GM19455 (cell line): ENCODE data around the gene TMEM132E.

Source experiments
- ATAC-seq: cut with Tn5 transposase; IDR thresholded peaks from one replicate; pipeline ENCODE4 v1.9.1; 2021; ENCODE audit not compliant: unreplicated experiment

TMEM132E gene

DNA sequence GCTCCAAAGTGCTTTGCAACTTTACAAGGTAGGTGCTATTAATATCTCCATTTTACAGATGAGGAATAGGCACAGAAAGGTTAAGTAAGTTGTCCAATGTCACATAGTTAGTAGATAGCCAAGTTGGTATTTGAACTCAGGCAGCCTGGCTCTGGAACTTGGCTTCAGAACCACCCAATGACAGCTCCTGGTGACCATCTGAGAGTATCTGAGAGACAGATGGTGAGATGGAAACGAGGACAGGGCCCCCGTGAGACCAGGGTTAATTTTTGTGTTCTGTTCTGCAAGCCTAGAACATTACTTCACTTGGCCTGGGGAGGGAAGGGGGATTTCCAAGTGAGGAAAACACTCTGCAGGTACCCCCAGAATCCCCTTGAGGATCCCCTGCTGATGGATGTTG is 9.8 kb upstream of the TMEM132E start:
- ATAC-seq = no peak

DNA sequence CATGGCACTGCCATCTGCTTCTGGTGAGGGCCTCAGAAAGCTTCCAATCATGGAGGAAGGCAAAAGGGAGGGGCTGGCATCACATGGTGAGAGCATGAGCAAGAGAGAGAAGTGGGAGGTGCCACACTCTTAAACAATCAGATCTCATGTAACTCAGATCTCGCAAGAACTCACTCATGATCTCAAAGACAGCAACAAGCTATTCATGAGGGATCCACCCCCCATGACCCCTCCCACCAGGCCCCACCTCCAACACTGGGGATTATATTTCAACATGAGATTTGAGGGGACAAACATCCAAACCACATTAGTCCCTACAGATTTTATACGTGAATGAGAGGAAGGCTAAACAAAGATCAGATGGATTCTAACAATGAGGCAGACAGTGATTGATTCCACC is 8.9 kb upstream of the TMEM132E start:
- no peak for ATAC-seq

GRCh38 chr17:34571428-34572130 is 7.8 kb upstream of the TMEM132E start:
- no peak for ATAC-seq

DNA sequence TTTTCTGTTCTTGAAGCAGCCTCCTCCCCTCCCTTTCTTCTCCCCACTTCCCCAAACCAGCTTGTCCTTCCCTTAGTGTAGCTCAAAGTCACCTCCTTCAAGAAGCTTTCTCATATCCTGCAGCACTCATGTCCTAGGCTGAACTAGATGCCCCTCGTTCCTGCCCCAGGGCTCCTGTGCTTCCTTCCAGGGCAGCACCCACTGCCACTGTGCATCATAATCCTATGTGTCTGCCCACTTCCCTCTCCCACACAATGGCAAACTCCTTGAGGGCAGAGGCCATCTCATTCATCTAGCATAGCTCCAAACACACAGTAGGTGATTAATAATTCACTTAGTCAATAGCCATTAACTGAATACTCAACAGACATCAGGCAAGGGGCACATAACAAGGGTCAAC is 6.9 kb upstream of the TMEM132E start:
- ATAC-seq = no peak

DNA sequence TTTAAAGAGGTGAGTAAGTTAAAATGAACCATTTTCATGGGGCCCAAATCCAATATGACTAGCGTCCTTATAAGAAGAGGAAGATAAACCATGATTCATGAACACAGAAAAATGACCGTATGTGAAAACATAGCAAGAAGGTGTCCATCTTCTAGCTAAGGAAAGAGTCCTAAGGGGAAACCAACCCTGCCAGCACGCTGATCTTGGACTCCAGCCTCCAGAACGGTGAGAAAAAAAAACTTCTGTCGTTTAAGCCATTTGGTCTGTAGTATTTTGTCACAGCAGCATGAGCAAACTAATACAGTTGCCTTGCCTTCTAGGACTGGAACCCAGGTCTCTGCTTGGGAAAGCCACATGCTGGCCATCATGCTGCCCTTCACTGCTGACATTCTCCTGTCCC is 4.2 kb upstream of the TMEM132E start:
- ATAC-seq = no peak

DNA sequence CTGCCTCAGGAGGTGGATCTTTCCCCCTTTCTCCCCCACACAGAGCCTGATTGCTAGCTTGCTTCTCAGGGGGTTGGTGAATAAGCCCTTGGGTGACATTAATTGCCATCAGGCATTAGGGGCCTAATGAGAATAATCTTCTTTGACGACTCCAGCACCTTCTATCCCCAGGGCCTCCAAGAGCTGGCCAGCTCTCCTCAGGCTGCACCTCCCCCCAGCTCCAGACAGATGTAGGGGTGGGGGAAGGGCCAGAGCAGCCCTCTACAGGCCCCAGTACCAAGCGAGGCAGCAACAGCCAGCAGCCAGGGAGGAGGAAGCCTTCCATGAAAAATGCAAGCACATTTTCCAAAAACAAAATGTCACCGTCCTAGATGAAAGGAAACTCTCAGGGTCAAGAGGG is 1.4 kb upstream of the TMEM132E start:
- ATAC-seq = no peak

GRCh38 chr17:34578656-34579016 is 746 bp upstream of the TMEM132E start:
- ATAC-seq = no peak

DNA sequence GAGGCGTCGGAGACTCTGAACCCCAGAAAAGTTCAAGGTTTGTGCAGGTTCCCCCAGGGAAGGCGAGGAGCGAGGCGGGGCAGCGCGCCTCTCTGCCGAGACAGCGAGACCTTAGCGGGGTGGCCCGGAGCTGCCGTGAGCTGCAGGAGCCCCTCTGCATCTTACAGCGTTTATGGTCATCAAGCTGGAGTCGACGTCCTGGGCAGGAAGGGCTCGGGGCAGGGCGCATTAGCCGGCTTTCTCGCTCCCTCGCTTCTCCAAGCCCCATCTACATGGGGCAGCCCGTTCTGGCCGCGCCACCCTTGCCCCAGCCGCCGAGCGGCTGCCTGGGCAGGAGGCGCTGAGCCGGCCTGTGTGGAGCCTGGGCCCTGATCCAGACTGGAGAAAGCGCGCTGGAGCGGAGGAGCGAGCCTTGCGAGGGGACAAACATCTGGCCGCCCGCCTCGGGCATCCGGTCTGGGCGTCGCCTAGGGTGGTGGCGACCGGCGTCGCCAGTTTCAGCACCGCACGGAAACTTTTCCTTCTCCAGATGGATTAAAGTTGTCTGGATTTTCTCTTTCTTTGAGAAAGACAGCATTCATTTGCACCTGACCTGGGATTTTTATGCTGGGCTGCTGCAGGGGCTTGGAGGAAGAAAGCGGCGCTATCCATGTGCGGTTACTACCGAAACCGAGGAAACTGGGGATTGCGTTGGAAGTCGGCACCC is 750 bp downstream of the TMEM132E start:
- ATAC-seq = no peak

DNA sequence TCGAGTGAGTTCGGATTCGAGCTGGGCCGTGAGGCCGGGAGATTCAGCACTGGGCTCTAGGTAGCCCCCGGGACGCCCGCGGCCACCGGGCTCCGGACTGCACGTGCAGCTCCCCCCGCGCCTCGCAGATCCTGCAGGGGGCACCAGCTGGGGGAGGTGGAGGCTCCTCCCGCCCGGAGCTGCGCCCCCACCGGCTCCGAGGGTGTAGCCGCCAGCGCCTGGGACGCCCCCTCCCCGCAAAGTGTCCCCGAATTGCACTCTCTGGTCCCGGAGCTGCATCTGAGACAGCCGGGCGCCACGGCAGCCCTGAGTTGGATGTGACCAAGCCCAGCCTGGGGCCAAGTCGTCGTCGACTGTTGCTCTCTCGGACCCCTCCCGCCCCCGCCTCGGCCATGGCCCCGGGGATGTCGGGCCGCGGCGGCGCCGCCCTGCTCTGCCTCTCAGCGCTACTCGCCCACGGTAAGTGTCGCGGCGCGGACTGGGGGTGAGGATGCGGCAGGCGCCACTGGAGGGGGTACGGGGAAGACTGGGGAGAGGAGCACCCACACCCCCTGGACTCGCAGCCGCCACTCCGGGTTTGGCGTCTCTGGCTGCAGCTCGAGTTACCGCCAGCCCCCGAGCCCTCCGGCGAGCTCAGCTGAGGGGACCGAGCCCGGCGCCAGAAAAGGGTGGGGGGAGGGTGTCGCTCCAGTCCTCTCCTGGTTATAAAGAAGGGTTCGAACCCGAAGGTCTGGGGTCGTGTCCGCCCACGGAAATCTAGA is 1.5 kb downstream of the TMEM132E start:
- no peak for ATAC-seq

GRCh38 chr17:34581446-34582184 is 2.2 kb downstream of the TMEM132E start:
- ATAC-seq = no peak

GRCh38 chr17:34582185-34582900 is 3.0 kb downstream of the TMEM132E start:
- ATAC-seq = no peak

GRCh38 chr17:34582901-34583245 is 3.5 kb downstream of the TMEM132E start:
- ATAC-seq = no peak

DNA sequence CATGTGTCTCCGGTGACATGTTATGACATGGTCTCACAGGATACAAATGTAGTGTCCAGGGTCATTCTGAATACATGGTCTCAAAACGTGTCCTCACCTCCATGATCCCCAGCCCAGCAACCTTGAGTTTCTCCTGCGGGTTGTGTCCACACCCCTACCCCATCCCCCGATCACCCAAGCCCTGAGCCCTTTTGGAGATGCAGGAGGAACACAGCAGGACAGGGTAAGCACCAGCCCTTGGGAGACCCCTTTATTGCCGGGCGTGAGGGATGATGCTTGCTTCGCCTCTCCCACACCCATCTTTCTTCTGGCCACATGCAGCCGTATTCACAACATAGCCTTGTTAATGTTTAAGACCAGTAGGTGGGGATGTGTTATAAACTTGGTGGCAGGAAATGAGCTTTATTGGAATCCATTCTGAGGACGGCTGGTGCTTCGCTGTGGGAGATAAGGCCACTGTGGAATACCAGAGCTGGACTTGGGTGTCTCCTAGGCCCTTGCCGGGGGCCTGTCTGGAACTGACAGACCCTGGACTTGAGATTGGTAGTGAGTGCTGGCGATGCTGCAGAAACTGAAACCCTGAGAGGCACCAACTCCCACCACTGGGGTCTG is 5.5 kb downstream of the TMEM132E start:
- ATAC-seq = no peak

- ATAC-seq = no peak
Measured at GRCh38 chr17:34586346-34586846, 7.0 kb downstream of the TMEM132E start.

GRCh38 chr17:34588266-34588665 is 8.9 kb downstream of the TMEM132E start:
- ATAC-seq = no peak

DNA sequence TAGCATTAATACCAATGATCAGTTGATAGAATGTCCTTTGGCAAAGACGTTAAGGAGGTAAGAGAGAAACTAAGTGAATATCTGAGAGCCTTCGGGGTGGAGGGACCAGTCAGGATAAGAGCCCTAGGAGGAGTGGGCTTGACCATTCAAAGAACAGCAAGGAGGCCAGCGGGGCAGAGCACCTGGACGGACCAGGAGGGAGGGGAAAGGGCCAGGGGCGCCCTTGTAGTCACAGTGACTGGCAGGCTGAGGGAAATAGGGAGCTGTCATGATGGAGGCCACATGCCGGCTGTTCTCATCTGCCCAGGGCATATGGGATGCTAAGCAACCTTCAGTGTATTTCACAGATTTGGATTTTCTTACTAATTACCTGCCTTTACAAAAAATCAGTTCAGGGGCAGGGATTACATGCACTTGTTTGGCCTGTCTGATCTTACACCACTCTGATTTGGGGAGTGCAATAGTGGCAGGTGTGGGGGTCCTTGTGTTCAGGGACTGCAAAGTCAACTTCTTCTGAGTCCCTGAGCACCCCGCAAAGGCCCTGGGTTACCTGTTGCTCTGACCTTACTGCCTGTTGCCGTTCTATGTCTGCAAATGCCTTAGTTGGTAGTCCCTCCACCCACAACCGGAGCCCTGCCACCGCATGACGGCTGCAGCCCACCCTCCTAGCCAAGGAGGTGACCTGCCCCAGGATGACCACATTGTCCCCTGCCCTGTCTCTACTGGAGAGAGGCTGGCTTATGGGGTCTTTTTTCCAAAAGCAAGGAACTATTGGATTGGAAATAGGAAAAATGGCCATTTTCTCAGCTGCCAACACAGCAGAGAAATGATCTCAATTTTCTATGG is 10.0 kb downstream of the TMEM132E start:
- no peak for ATAC-seq

DNA sequence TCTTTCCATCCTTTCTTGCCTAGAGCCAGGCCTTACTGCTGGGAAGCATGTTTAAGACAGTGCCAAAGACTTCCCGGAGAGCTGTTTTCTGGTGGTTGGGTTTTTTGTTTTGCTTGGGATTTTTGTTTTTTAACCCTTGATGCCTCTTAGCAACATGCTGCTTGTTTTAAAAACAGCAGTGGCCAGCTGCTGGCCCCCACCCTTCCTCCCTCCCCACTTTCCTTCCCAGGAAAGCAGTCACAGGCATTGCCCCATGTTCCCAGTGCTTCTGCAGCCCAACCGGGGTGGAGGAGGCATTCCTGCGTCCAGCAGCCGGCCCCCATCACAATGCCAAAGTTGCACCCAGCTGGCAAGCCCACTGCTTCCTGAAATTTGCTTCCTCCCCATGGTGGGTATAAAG is 12.6 kb downstream of the TMEM132E start:
- ATAC-seq = no peak

DNA sequence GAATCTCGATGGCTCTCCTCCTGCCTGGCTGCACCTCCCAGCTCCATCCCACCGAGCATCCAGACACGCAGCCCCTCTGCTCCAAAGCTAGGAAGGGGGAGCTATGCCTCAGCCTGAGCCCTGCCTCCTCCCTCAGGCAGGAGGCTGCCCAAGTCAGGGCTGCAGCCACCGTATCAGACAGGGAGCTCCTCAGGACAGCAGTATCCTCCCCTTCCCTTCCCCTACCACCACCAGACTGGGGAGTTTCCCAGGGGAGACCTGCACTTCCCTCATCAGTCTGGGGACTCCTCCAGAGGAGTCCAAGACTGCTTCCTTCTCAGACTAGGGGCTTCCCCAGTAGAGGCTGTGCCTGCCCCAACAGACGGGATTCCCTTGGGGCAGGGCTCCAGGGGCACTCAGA is 17.5 kb downstream of the TMEM132E start:
- no peak for ATAC-seq

DNA sequence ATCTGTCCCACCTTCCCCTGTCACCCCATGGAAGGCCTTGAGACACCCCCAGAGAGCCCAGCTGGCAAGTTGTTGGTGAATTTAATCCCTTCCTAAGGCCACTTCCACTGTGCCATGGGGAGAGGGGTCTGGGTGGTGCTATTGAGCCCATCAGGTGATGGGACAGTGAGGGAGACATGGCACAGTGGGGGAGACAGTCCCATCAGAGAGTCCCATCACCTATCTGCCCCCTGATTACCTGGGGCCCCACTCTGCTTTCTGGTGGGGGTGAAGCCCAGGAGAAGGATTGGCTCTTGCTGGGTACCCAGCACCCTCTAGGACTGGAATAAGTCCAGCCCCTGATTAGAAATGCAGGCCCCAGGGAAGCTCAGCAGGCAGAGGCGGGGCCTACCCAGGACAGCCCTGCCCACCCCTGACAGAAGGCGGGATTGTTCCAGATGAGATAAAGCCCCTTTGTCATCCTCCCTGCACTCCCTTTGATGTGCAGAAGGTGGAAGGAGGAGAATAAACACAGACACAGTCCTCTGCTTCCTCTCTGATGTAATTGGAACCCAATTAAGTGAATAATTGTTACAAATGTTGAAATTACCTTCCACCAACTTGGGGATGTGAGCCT is 18.9 kb downstream of the TMEM132E start:
- ATAC-seq = no peak
